HepG2 (cell line): Measurements from ENCODE around the gene USF1. TPM values are rescaled to one million over a fixed set of nuclear protein-coding genes. Genes with fewer than 3 reads are reported as not detected.

ENCODE experiments used
- AGO1 ChIP-seq: fragments of 200-400 bp; formaldehyde crosslinking; IDR thresholded peaks from 2 replicates; pipeline ENCODE4 v1.6.1; 2017; ENCODE audit warnings: mild to moderate bottlenecking, low read depth, low read length, moderate library complexity; ENCODE audit not compliant: poor library complexity, severe bottlenecking
- ASH2L ChIP-seq: fragments of 300-600, 200-600 bp; sonication (generic); IDR thresholded peaks from 2 replicates; pipeline ENCODE4 v1.7.0; 2017; ENCODE audit warnings: low read depth, mild to moderate bottlenecking, moderate library complexity, mixed read lengths, low read length; ENCODE audit not compliant: insufficient read length
- CEBPZ ChIP-seq: IDR thresholded peaks from 2 replicates; pipeline ENCODE4 v1.6.1; 2012; ENCODE audit warnings: low read length, improper control_type of control experiment
- FOXK2 ChIP-seq: fragments of 450-650 bp; IDR thresholded peaks from 2 replicates; pipeline ENCODE4 v1.6.1; 2016
- HES4 ChIP-seq: sonication (generic); formaldehyde crosslinking; IDR thresholded peaks from 2 replicates; pipeline ENCODE4 v1.9.0; 2021; ENCODE audit warnings: mild to moderate bottlenecking, missing genetic modification reagents, borderline replicate concordance
- HMGA1 ChIP-seq: sonication (generic); formaldehyde crosslinking; conservative IDR thresholded peaks from 2 replicates; pipeline ENCODE4 v1.4.0; 2020; ENCODE audit warnings: missing genetic modification reagents
- JUNB ChIP-seq: sonication (generic); formaldehyde crosslinking; IDR thresholded peaks from 2 replicates; pipeline ENCODE4 v1.8.0; 2022; ENCODE audit warnings: missing genetic modification reagents, mild to moderate bottlenecking, borderline replicate concordance
- KLF11 ChIP-seq: IDR thresholded peaks from 2 replicates; pipeline ENCODE4 v1.6.1; 2016; ENCODE audit warnings: missing compliant biosample characterization
- MAFG ChIP-seq: sonication (generic); formaldehyde crosslinking; IDR thresholded peaks from 2 replicates; pipeline ENCODE4 v1.5.1; 2020; ENCODE audit warnings: mild to moderate bottlenecking, missing genetic modification reagents
- MIXL1 ChIP-seq: IDR thresholded peaks from 2 replicates; pipeline ENCODE4 v1.6.1; 2016
- NR2C2 ChIP-seq: sonication (generic); formaldehyde crosslinking; IDR thresholded peaks from 2 replicates; pipeline ENCODE4 v1.4.0; 2020; ENCODE audit warnings: missing genetic modification reagents, mild to moderate bottlenecking, moderate library complexity, borderline replicate concordance
- PLRG1 ChIP-seq: fragments of 450-650 bp; conservative IDR thresholded peaks from 2 replicates; pipeline ENCODE4 v1.6.1; 2016
- RAD21 ChIP-seq: fragments of 450-650 bp; formaldehyde crosslinking; IDR thresholded peaks from 2 replicates; pipeline ENCODE4 v1.5.0; 2020; ENCODE audit warnings: mild to moderate bottlenecking
- SP140L ChIP-seq: sonication (generic); formaldehyde crosslinking; IDR thresholded peaks from 2 replicates; pipeline ENCODE4 v1.4.0; 2020; ENCODE audit warnings: missing genetic modification reagents, borderline replicate concordance
- SUZ12 ChIP-seq: fragments of 150-350 bp; IDR thresholded peaks from 2 replicates; pipeline ENCODE4 v1.6.1; 2014; ENCODE audit warnings: low read depth, low read length
- SYNCRIP ChIP-seq: fragments of 200-400 bp; formaldehyde crosslinking; IDR thresholded peaks from 2 replicates; pipeline ENCODE4 v1.6.1; 2018; ENCODE audit warnings: mild to moderate bottlenecking, low read depth, low read length; ENCODE audit not compliant: insufficient read depth
- TBP ChIP-seq: sonication (generic); formaldehyde crosslinking; IDR thresholded peaks from 2 replicates; pipeline ENCODE4 v1.5.0; 2020; ENCODE audit warnings: missing genetic modification reagents
- THYN1 ChIP-seq: sonication (generic); formaldehyde crosslinking; IDR thresholded peaks from 2 replicates; pipeline ENCODE4 v1.8.1; 2023; ENCODE audit warnings: low read depth, mild to moderate bottlenecking, moderate library complexity, missing genetic modification reagents, borderline replicate concordance
- WIZ ChIP-seq: sonication (generic); formaldehyde crosslinking; IDR thresholded peaks from 2 replicates; pipeline ENCODE4 v1.5.1; 2020; ENCODE audit warnings: mild to moderate bottlenecking, missing genetic modification reagents
- ZC3H13 ChIP-seq: sonication (generic); formaldehyde crosslinking; IDR thresholded peaks from 2 replicates; pipeline ENCODE4 v1.8.1; 2023; ENCODE audit warnings: mild to moderate bottlenecking, missing genetic modification reagents, moderate library complexity
- ZNF362 ChIP-seq: sonication (generic); formaldehyde crosslinking; IDR thresholded peaks from 2 replicates; pipeline ENCODE4 v1.4.0; 2020; ENCODE audit warnings: missing genetic modification reagents, mild to moderate bottlenecking, borderline replicate concordance
- ZNF382 ChIP-seq: sonication (generic); formaldehyde crosslinking; IDR thresholded peaks from 2 replicates; pipeline ENCODE4 v1.5.0; 2020; ENCODE audit warnings: missing genetic modification reagents, mild to moderate bottlenecking, borderline replicate concordance
- ZNF430 ChIP-seq: sonication (generic); formaldehyde crosslinking; IDR thresholded peaks from 2 replicates; pipeline ENCODE4 v1.9.0; 2021; ENCODE audit warnings: mild to moderate bottlenecking, missing genetic modification reagents
- ZNF576 ChIP-seq: sonication (generic); formaldehyde crosslinking; IDR thresholded peaks from 2 replicates; pipeline ENCODE4 v1.4.0; 2020; ENCODE audit warnings: mild to moderate bottlenecking, missing genetic modification reagents
- ZNF614 ChIP-seq: IDR thresholded peaks from 2 replicates; pipeline ENCODE4 v1.6.1; 2018; ENCODE audit warnings: missing biosample characterization, missing genetic modification reagents, inconsistent platforms, borderline replicate concordance
- ZNF747 ChIP-seq: sonication (generic); formaldehyde crosslinking; IDR thresholded peaks from 2 replicates; pipeline ENCODE4 v1.8.1; 2023; ENCODE audit warnings: missing genetic modification reagents, mild to moderate bottlenecking, borderline replicate concordance
- ZNF781 ChIP-seq: sonication (generic); formaldehyde crosslinking; IDR thresholded peaks from 2 replicates; pipeline ENCODE4 v1.5.1; 2020; ENCODE audit warnings: borderline replicate concordance, mild to moderate bottlenecking, missing genetic modification reagents; ENCODE audit errors: not compliant biosample characterization
- polyA plus RNA-seq, 8 experiments: library from polyadenylated mRNA; depleted of rRNA in 3 of 8; stranded (reverse) in 7 of 8; unstranded in 1 of 8; fragments of >200 nt; fragmentation: Illumina TruSeq in 4 of 8; extraction: Trizol in 4 of 8; gene quantifications; 2 replicates each; pipeline versions ENCODE4 v1.2.1 to v1.2.3, GENCODE V29; 2011 to 2016; ENCODE audit warnings: low read depth in 4 of 8, missing spikeins in 1 of 8, mixed read lengths in 1 of 8; ENCODE audit not compliant: insufficient read depth in 1 of 8
- total RNA-seq, 5 experiments: library from RNA; depleted of rRNA; stranded (reverse); fragments of >200 nt; fragmentation: Illumina TruSeq; extraction: Trizol; gene quantifications; 2 replicates each; pipeline ENCODE4 v1.2.3, GENCODE V29; 2016; ENCODE audit warnings: low read depth in 1 of 5

The USF1 gene
- total and polyA plus RNA-seq, 2 of the 13 experiments (the other 11 are each of a cell fraction or from before 2014, with no cell fraction given) = 26.9 to 39.4 TPM

- no peak for TF ChIP-seq CEBPZ
- TF ChIP-seq MIXL1 (CRISPR knock-in tag) = peak; percentile 85; the same call in 1 of the 2 replicates
- TF ChIP-seq RAD21 (CRISPR knock-in tag) = no peak; the same call in 1 of the 2 replicates
- no peak for TF ChIP-seq SP140L (CRISPR knock-in tag)
- no peak; the same call in 1 of the 2 replicates for TF ChIP-seq WIZ (CRISPR knock-in tag)
- peak; percentile 96 for TF ChIP-seq ASH2L
- no peak for TF ChIP-seq SYNCRIP
- TF ChIP-seq ZNF614 = peak; percentile 89; the same call in 1 of the 2 replicates
- TF ChIP-seq NR2C2 (CRISPR knock-in tag) = peak; percentile 81; the same call in 1 of the 2 replicates
- no peak for TF ChIP-seq ZC3H13 (CRISPR knock-in tag)
- TF ChIP-seq ZNF382 (CRISPR knock-in tag) = no peak
- no peak for TF ChIP-seq HMGA1 (CRISPR knock-in tag)
- TF ChIP-seq ZNF430 (CRISPR knock-in tag) = peak; percentile 92
- TF ChIP-seq AGO1 = no peak
- no peak; the same call in none of the 2 replicates for TF ChIP-seq ZNF747 (CRISPR knock-in tag)
- TF ChIP-seq ZNF781 = no peak
- no peak for TF ChIP-seq TBP (CRISPR knock-in tag)
- TF ChIP-seq FOXK2 = peak; percentile 53; the same call in 1 of the 2 replicates
- no peak for TF ChIP-seq ZNF576
- peak; percentile 69; the same call in 1 of the 2 replicates for TF ChIP-seq KLF11 (CRISPR knock-in tag)
- TF ChIP-seq PLRG1 = no peak
- TF ChIP-seq ZNF362 (CRISPR knock-in tag) = peak; percentile 50; the same call in 1 of the 2 replicates
- TF ChIP-seq HES4 = 0 out of 2 replicates have a peak, but pooled peaks have one; percentile 73
- TF ChIP-seq MAFG (CRISPR knock-in tag) = no peak
- TF ChIP-seq SUZ12 = no peak
- TF ChIP-seq THYN1 (CRISPR knock-in tag) = no peak
- TF ChIP-seq JUNB (CRISPR knock-in tag) = peak; percentile 82; the same call in 1 of the 2 replicates
Observed at GRCh38 chr1:161013488-161014230, 32.1 kb downstream of the USF1 start (continued).
